ENCODE data around the gene CCNL2. TPM values are rescaled to one million over a fixed set of nuclear protein-coding genes. Genes with fewer than 3 reads are reported as not detected.

CCNL2 gene
- total RNA-seq, 1 experiment from 2014 or later, result 142 TPM

- TF ChIP-seq FOXP4 (CRISPR knock-in tag; IDR thresholded peaks at IDR 0.05) (no peak), RELA (CRISPR knock-in tag; IDR thresholded peaks at IDR 0.05; ENCODE audit: borderline replicate concordance) (no peak), ZNF532 (CRISPR knock-in tag; IDR thresholded peaks at IDR 0.05; ENCODE audit: borderline replicate concordance) (no peak), TEAD1 (CRISPR knock-in tag; IDR thresholded peaks at IDR 0.05) (no peak), STAT6 (CRISPR knock-in tag; conservative IDR thresholded peaks at IDR 0.05; ENCODE audit: low read depth) (no peak), ETV6 (CRISPR knock-in tag; IDR thresholded peaks at IDR 0.05) (no peak), ESRRA (CRISPR knock-in tag; IDR thresholded peaks at IDR 0.05; ENCODE audit: borderline replicate concordance) (no peak)
Measured at GRCh38 chr1:1427820-1428148, 28.6 kb upstream of the CCNL2 start (continued).

- Mint-ChIP-seq H3K4me3 (no peak overlapping the region), H3K9me3 (no peaks in the 10 kb centered on the region), H3K36me3 (no peaks in the 10 kb centered on the region), H3K27ac (no peak overlapping the region), H3K4me1 (peaks cover 38% of the 10 kb centered on the region), H3K27me3 (ENCODE audit: low read depth) (no peaks in the 10 kb centered on the region)
- ChIA-PET POLR2A (interaction anchor here (1.3 kb wide), 1 partner anchor 20 kb away, joined by 3 read pairs; no protein-coding TSS in a partner anchor), CTCF (no interaction called here)
- DNase-seq (ENCODE audit: low spot score), result peak; percentile 48
- ATAC-seq, result no peak
- TF ChIP-seq USF1 (CRISPR knock-in tag; IDR thresholded peaks at IDR 0.05), result no peak
Measured at GRCh38 chr1:1427106-1427819, 28.1 kb upstream of the CCNL2 start.

GRCh38 chr1:1426496-1427105 is 27.5 kb upstream of the CCNL2 start:
- H3K36me3 Mint-ChIP-seq, result no peaks in the 10 kb centered on the region
- ChIA-PET POLR2A (interaction anchor here (1.3 kb wide), 1 partner anchor 19 kb away, joined by 3 read pairs; no protein-coding TSS in a partner anchor), CTCF (interaction anchor here (1.2 to 1.8 kb wide), 3 partner anchors 14 to 363 kb away, joined by 3 to 7 read pairs (median 4); no protein-coding TSS in a partner anchor)
- H3K4me1 Mint-ChIP-seq, result peaks cover 40% of the 10 kb centered on the region
- peak overlapping the region; percentile 60 for H3K4me3 Mint-ChIP-seq
- no peaks in the 10 kb centered on the region for H3K9me3 Mint-ChIP-seq
- ATAC-seq (peak; percentile 8), DNase-seq (ENCODE audit: low spot score) (peak; percentile 18)
- H3K27me3 Mint-ChIP-seq (ENCODE audit: low read depth), result no peaks in the 10 kb centered on the region
- no peak overlapping the region for H3K27ac Mint-ChIP-seq
- no peak for TF ChIP-seq STAT6 (CRISPR knock-in tag; conservative IDR thresholded peaks at IDR 0.05; ENCODE audit: low read depth)
- TF ChIP-seq MXD4 (CRISPR knock-in tag; IDR thresholded peaks at IDR 0.05; ENCODE audit: borderline replicate concordance), result no peak
- no peak for TF ChIP-seq ZNF416 (CRISPR knock-in tag; IDR thresholded peaks at IDR 0.05)
- TF ChIP-seq ZNF281 (CRISPR knock-in tag; IDR thresholded peaks at IDR 0.05), result no peak
- no peak for TF ChIP-seq TEAD4 (CRISPR knock-in tag; IDR thresholded peaks at IDR 0.05)
- no peak for TF ChIP-seq CBFB (CRISPR knock-in tag; IDR thresholded peaks at IDR 0.05; ENCODE audit: low read depth)

Measured in WTC11 (cell line).